GM19467 (cell line): Measurements from ENCODE around the gene CHRNA4.

ENCODE experiments used
- ATAC-seq: cut with Tn5 transposase; IDR thresholded peaks from one replicate; pipeline ENCODE4 v1.9.1; 2021; ENCODE audit warnings: mild to moderate bottlenecking, moderate library complexity; ENCODE audit not compliant: unreplicated experiment

Gene CHRNA4

DNA sequence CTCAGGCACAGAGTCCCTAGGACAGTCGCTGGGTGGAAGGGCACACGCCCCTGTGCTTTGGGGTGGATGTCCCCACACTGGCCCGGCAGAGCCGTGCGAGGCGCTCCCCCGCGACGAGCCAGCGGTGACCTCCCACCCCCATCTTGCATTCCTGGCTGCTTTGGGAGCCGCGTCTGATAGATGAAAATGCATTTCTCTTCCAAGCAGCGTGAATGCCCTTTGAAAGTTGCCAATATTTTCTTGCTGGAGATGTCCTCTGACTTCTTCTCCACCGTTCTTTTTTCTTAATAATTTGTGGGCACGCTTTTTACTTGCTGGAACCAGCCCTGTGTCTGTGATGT, 38.2 kb downstream of the CHRNA4 start:
- ATAC-seq: no peak

- ATAC-seq: no peak
These were observed 38.8 kb downstream of the CHRNA4 start for GRCh38 chr20:63322146-63322932.

DNA sequence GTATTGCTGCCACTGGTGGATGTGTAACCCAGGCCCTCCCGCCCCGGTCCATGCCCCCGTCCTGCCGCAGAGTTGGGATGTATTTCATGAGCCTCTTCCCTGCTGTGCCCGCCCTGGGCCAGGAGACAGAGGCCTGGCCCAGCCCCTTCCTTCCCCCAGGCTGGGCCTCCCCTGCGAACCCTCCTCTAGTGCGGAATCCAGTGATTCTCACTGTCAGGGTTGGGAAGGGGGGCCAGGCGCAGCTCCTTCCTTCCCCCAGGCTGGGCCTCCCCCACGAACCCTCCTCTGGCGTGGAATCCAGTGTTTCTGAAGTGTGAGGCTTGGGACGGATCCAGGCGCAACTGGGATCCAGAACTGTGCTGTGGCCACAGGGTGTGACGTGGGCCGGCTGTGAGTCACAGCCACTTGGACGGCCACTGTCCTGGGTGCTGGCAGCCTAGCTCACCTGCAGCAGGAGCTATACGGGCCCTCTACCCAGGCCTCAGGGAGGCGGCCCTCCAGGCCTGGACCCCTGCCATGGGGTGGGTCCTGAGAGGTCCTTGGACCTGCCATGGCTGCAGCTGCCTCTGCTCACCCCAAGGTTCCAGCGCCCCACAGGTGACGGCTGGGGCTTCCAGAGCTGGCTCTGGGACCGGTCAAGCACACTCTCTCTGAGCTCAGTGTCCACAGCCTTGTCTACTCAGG, 39.9 kb downstream of the CHRNA4 start:
- no peak for ATAC-seq

- ATAC-seq: no peak
These were observed 40.5 kb downstream of the CHRNA4 start for GRCh38 chr20:63320616-63321147.

- no peak for ATAC-seq
These were observed 41.1 kb downstream of the CHRNA4 start for GRCh38 chr20:63320041-63320511.

DNA sequence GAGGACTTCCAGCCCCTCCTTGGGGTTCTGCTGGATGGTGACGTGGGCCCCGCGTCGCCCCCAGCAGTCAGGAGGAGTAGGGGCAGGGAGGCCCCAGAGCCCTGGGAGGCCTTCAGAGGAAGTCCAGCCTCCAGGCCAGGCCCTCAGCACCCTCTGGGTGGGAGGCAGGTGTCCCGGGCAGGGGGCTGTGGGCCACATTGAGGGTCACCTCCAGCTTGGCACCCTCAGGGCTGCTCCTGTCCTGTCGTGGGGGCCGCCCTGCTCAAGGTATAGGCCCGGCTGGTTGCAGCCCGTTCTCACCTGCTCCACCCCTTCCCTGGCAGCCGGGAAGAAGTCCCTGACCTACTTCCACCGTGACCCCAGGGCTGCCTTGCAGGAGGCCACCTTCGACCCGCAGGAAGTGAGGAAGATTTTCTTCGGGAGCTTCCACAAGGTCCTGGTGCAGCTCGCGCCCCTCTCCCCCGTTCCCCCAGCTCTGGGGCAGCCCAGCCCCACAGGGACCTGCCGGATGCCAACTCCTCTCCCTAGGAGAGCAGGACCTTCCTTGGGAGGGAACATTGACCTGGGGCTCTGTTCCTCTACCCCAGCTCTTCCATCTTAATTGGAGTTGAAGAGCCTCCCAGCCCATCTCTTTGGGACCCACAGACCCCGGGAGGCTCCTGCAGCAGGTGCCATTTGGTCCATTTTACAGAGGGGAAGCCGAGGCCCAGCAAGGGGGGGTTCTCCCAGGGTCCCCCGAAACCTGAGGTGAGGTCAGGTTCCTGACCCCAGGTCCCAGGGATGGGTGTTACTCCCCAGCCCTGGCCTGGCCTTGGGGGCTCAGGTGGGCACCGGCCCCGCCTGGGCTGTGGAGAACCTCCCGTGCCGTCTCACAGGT, 41.7 kb downstream of the CHRNA4 start:
- no peak for ATAC-seq

- no peak for ATAC-seq
These were observed 42.6 kb downstream of the CHRNA4 start for GRCh38 chr20:63318391-63319163.

- no peak for ATAC-seq
These were observed 43.4 kb downstream of the CHRNA4 start for GRCh38 chr20:63317601-63318291.

DNA sequence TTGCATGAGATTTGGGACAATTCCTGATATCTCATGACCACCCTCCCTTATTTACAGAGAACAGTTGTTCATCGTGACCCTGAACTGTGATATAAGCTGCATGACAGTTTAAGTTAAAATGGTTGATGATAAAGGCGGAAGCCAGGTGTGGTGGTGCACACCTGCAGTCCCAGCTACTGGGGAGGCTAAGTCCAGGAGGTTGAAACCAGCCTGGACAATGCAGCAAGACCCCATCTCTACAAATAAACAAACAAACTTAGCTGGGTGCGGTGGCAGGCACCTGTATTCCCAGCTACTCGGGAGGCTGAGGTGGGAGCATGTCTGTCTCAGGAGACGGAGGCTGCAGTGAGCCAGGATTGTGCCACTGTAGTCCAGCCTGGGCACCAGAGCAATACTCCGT, 44.1 kb downstream of the CHRNA4 start:
- ATAC-seq: no peak

- no peak for ATAC-seq
These were observed 44.6 kb downstream of the CHRNA4 start for GRCh38 chr20:63316502-63316921.

DNA sequence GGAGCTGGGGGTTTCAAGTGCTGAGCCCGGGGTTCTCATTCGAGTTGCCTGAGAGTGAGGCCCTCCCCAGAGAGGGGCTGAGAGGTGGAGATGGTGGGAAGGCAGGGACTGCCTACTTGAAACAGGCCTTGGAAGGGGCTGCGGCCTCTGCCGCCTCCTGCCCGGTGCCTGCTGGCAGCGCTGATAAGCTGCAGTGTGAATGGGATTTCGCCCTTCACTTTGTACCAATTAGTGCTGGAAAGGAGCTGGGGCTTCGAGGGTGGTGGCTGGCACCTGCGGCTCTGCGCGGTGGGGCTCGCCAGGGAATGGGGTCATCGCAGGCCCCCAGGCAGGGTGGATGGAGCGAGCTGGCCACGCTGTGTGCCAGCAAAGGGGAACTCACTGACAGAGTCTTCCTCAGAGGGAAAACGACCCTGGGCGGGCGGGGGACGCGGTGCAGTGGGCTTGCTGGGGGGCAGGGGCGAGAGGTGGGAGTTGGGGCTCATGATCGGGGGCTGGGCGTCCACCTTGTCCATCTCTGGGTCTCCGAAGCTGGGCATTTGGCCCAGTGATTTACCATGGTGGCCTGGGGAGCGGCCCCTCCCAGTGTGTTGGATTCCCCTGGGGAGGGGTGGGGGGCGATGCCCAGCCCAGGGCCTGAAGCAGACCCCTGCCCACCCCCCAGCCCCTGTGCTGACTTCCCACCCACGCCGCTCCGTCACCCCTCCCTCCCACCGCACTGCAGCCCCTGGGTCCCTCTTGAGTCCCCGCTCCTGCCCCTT, 45.2 kb downstream of the CHRNA4 start:
- no peak for ATAC-seq

DNA sequence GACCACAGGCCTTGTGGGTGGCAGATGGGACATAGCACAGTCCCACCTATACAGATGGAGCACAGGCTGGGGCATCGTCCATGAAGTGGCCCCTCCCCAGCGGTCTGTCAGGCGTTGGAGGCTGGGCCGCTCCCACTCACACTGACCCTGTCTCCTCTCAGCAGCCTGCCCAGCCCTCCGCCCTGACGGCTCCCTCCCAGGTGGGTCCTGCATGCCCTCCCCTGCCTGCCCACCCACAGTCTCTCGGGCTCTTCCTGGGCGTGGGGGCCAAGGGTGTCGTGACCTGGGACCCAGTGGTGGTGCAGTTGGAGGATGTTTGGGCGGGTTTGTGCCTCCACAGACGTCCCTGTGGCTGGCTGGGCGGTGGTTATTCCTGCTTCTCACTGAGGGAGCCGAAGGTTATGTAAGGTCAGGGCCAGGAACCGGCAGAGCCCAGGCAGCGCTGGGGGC, 45.9 kb downstream of the CHRNA4 start:
- no peak for ATAC-seq

DNA sequence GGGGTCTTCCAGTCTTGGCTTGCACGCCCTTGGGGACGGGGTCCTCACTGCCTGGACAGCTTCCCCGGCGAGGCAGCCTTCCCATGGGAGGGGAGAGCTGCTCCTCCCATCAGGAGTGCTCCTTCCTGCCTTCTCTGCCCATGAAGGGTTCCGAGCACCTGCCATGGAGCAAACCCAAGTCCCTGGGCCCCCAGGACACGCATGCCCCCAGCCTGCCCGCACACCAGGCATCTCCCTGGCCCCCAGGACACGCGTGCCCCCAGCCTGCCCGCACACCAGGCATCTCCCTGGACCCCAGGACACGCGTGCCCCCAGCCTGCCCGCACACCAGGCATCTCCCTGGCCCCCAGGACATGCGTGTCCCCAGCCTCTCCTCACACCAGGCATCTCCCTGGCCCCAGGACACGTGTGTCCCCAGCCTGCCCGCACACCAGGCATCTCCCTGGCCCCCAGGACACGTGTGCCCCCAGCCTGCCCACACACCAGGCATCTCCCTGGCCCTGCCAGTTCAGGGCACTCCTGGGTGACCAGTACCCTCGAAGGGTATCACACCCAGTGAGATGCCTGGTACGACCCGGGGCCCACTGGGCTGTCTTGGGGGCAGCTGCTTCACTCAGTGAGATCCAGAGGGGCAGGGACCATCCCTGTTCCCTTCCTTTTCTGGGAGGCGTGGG, 46.4 kb downstream of the CHRNA4 start:
- ATAC-seq: no peak

- ATAC-seq: no peak
These were observed 47.1 kb downstream of the CHRNA4 start for GRCh38 chr20:63314015-63314471.

DNA sequence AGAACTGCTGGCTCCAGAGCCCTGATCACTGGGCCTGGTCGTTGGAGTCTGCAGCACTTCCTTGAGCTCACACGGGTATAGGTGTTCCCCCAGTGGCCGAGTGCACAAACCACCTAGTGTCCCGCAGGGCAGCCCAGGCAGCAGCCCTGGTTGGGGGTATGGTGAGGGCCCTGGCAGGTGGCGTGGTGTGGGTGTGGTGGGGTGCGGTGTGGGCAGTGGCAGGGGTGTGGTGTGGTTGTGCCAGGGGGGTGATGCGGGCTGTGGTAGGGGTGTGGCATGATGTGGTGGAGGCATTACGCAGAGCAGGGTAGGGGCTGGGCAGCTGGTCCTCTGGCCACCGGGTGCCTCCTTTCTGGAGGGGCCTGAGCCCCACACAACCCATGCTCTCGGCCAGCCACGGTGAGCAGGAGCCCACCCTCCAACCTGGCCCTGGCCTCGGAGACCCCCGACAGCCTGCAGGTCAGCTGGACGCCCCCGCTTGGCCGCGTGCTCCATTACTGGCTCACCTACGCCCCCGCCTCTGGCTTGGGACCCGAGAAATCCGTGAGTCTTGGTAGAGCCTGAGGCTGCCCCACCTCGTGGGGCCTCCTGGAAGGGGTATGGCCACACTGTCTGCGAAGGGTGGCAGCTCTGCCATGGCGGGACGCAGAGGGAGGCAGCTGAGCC, 47.7 kb downstream of the CHRNA4 start:
- ATAC-seq: no peak

DNA sequence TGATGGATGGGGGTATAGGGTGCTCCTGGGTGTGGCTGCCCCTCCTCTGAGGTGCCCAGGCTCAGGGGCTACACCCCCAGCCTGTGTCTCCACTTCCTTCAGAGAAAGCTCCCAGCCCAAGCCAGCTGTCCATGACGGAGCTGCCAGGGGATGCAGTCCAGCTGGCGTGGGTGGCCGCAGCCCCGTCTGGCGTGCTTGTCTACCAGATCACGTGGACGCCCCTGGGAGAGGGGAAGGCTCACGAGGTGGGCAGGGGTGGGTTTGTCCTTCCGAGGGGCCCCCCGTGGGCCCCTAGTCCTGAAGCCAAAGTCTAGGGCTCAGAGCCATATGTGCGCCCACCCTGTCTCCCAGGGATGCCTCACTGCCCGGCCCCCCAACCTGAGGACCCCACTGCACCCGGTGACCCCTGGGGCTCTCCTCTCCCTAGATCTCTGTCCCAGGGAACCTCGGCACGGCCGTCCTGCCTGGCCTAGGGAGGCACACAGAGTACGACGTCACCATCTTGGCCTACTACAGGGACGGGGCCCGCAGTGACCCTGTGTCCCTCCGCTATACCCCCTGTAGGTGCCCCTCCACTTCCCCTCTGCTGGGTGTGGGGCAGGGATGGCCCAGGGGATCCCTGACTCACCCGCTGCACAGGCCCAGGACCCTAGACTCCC, 48.3 kb downstream of the CHRNA4 start:
- no peak for ATAC-seq

- no peak for ATAC-seq
These were observed 48.9 kb downstream of the CHRNA4 start for GRCh38 chr20:63312273-63312672.
